ENCODE measurements around the gene ZWILCH.
"Not testable (repeated sequence)": the region's sequence is repeated elsewhere in the genome, so short reads cannot be mapped to it uniquely, and the experiment has no call there.

The ZWILCH gene

DNA sequence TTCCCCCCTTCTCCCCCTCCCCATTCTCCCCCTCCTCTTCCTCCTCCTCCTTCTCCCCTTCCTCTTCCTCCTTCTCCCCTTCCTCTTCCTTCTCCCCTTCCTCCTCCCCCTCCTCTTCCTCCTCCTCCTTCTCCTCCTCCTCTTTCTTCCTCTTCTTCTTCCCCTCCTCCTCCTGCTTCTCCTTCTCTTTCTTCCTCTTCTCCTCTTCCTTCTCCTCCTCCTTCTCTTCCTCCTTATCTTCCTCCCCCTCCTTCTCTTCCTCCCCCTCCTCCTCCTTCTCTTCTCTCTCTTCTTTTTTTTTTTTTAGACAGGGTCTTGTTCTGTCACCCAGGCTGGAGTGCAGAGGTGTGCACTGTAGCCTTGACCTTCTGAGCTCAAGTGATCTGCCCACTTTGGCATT, 81.9 kb downstream of the ZWILCH start:
- DNase-seq = no peak

GRCh38 chr15:66587749-66588148, 82.6 kb downstream of the ZWILCH start:
- no peak for DNase-seq

DNA sequence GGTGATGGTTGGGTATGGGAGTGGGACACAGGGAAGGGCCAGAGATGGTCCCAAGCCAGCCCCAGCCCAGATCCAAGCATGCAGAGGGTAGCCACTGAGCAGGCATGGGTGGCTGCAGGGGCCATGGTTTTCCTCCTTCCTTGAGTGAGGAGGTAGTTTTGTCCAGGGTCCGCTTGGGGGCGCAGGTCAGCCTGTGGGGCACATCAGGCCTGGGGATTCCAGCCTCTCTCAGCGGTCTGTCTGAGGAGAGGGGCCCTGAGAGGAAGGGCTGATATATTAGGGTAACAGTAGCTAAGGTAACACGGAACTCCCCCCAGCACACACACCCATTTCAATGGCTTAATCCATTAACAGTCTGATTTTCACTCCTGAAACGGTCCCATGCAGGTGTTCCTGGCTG, 83.4 kb downstream of the ZWILCH start:
- DNase-seq = no peak

DNA sequence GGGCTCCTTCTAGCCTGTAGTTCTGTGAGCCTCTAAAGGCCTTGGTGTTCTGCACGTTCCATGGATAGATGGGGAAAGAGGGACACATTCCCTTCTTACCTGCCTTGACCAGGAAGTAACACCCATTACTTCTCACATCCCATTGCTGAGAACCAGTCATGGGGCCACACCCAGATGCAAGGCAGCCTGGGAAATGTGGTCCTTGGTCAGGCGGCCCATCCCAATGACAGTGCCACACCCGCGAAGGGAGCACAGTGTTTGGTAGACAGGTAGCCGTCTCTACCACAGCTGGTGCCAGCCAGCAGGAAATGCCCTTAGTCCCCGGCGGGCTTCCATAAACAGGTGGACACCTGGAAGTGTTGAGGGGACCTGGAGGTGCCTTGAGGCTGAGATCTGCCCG, 83.8 kb downstream of the ZWILCH start:
- no peak for DNase-seq

DNA sequence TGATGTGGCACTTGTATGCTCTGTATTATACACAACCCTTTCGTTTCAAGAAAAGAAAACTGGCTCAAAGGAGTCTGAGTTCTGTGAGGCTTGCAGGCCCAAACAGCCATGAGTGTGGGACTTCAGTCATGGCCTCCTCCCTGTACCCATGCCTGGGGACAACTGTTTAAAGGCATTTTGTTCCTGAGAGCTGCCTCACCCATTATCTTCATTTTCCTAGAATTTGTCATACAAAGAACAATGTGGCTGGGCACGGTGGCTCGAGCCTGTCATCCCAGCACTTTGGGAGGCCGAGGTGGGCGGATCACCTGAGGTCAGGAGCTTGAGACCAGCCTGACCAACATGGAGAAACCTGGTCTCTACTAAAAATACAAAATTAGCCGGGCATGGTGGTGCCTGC, 84.3 kb downstream of the ZWILCH start:
- not testable (repeated sequence) for DNase-seq

- no peak for DNase-seq
Measured at GRCh38 chr15:66590435-66590834, 85.3 kb downstream of the ZWILCH start.

DNA sequence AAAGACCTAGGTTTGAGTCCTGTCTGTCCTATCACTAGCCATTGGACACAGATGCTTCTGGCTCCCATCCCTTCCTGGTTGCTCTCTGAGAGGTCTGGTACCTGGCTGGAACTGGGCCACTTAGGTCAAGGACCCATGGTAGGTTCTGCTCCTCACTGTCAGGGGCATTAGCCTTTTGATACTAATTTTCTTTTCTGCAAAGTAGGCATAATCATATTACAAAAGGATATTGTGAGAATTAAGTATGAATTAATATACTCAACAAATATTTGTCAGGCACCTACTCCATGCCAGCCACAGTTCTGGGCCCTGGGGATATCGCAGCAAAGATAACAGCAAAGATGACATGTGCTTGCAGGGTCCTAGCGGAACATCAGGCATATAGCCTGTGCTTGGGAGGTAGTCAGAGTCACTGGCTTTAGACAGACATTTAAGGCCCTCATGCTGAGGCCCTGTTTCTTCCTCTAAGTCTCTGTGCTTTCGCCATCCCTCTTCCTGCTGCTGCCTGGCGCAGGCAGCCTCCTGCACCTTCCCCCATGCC, 86.3 kb downstream of the ZWILCH start:
- no peak for DNase-seq

DNA sequence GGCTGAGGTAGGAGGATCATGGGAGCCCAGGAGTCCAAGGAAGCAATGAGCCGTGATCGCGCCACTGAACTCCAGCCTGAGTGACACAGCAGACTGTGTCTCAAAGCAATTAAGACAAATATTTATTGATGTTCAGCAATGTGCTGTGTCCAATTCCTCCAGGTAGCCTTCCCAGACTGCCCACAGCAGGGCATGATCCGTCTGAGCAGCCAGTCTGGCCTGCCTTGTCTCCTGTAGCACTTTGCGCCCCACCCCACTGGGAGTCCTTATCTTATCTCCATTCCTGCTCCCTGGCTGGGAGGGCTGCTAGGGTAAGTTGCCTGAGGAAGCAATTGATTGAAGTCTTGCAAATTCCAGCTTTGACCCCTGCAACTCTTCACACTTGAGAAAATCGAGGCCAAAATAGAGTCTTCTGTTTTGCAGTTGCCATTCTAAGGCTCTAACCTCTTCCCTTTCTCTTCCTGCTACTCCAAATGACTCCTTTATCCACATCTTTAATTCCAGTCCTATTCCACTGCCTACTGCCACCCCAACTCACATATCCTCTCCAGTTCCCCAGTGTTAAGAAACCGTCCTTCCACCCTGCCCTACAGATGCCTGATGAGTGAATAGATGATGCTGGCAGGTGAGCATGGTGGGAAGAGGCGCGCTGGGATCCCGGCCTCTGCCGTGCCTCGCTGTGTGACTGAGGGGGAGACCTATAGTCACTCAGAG, 87.5 kb downstream of the ZWILCH start:
- no peak for DNase-seq

DNA sequence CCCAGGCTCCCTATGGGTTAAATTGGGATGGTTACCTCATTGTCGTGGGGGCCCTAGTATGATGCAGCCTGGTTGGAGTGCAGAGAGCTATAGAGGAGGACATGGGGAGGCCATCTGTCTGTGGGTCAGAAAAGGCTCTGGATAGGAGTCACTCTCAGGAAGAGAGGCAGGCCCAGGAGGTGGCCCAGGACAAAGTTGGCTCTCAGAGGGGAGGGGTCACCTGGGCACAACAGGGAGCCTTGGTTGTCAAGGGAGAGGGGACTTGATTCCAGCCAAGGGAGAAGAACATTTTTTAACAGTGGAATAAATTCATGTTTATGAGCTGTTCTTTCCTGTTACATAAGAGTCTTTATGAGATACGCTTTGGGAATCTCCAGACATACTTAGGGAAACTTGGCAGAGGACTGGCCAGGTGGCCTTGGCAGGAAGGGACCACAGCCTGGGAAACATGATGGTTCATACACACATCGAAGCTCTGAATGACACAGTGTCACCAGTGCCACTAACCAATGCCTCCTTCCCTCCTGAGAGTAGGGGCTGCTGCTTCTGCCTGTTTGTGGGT, 88.2 kb downstream of the ZWILCH start:
- no peak for DNase-seq

GRCh38 chr15:66594344-66594743, 89.2 kb downstream of the ZWILCH start:
- no peak for DNase-seq

- DNase-seq = no peak
Measured at GRCh38 chr15:66594836-66595235, 89.7 kb downstream of the ZWILCH start.

- DNase-seq = no peak
Measured at GRCh38 chr15:66595332-66595731, 90.2 kb downstream of the ZWILCH start.

DNA sequence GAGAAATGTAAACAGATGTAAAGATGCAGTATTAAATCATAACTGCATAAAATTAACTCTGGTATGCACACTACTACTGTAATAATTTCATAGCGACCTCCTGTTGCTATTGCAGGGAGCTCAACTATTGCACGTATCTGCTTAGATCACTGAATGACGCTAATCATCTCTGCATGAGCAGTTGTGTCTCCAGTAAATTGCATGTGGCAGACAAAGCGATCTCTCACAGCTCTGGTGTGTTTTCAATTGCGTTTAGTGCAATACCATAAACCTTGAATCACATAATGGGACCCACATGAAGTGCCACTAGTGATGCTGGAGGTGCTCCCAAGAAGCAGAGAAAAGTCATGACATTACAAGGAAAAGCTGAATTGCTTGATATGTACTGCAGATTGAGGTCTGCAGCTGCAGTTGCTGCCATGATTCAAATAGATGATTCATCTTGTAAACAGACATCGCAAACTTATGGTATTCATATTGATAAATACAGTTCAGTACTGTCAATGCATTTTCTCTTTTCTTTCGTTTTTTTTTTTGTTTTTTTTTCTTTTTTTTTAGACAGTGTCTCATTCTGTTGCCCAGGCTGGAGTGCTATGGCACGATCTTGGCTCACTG, 90.9 kb downstream of the ZWILCH start:
- no peak for DNase-seq

DNA sequence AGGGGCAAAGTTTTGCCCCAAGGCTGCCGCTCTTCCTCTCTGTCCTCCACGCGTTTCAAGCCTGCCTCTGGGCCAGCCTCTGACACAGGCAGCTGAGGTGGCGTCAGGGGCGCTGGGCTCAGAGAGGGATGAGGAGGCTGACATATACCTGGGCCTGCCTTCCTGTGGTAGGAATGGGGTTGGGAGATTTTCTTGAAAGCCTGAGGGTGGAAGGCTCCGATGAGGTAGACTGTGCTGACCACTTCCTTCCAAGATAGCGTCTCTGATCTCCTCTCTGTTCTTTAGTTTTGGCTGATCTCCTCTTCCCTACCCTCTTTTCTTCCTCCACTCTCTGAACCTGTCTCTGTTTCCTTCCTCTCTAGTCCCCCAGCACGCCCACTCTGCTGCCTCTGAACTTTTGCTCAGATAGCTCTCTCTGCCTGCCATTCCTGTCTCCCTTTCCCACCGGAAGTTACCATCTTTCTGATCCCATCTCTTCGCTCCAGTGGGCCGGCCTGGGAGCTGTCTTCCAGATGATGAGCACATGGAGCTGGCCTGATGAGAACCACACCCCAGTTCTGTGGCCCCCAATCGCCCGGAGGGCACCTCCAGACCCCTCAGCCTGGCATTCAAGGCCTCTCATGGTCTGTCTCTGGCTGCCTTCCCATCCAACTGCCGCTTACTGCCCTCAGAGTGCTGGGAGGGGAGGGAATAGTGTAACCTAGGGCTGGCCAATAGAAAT, 93.1 kb downstream of the ZWILCH start:
- no peak for DNase-seq
